SU-DHL-6 (cell line): ENCODE data around the gene SLC2A1.

Source experiments
- H2AFZ ChIP-seq: fragments of 200-600 bp; sonication (generic); 2 replicates; pipeline ENCODE4 v1.6.1; 2014; ENCODE audit warnings: low read depth, mild to moderate bottlenecking, moderate library complexity, mixed read lengths, antibody characterized with exemption, low read length; ENCODE audit not compliant: severe bottlenecking
- H3F3A ChIP-seq: fragments of 200-600 bp; shearing (Covaris generic); 2 replicates; pipeline ENCODE4 v1.6.0; 2016; ENCODE audit warnings: antibody characterized with exemption, mild to moderate bottlenecking; ENCODE audit not compliant: insufficient read depth
- H3K27ac ChIP-seq: fragments of 200-600 bp; sonication (generic); 2 replicates; pipeline ENCODE4 v1.5.1; 2016; ENCODE audit warnings: low read depth, mild to moderate bottlenecking, low read length, moderate library complexity, mixed read lengths
- H3K27me3 ChIP-seq: fragments of 200-600 bp; sonication (generic), shearing (Covaris generic); 2 replicates; pipeline ENCODE4 v1.6.0; 2014; ENCODE audit warnings: mild to moderate bottlenecking, low read length
- H3K36me3 ChIP-seq: fragments of 200-600 bp; sonication (generic); 2 replicates; pipeline ENCODE4 v1.6.1; 2014; ENCODE audit warnings: mild to moderate bottlenecking, low read length, mixed read lengths
- H3K4me2 ChIP-seq: fragments of 300-600, 200-600 bp; shearing (Covaris generic), sonication (generic); 2 replicates; pipeline ENCODE4 v1.6.0; 2014; ENCODE audit warnings: low read length, low read depth, mild to moderate bottlenecking; ENCODE audit not compliant: poor library complexity, severe bottlenecking
- H3K4me3 ChIP-seq: fragments of 200-600 bp; sonication (generic); 2 replicates; pipeline ENCODE4 v1.5.1; 2014; ENCODE audit warnings: antibody characterized with exemption, low read length, mild to moderate bottlenecking, mixed read lengths; ENCODE audit not compliant: insufficient read depth, poor library complexity, severe bottlenecking
- H3K79me2 ChIP-seq: fragments of 200-600 bp; sonication (generic); 2 replicates; pipeline ENCODE4 v1.6.1; 2014; ENCODE audit warnings: mild to moderate bottlenecking, low read length, moderate library complexity; ENCODE audit not compliant: insufficient read depth
- H3K9ac ChIP-seq: fragments of 200-600 bp; sonication (generic); 2 replicates; pipeline ENCODE4 v1.7.0; 2014; ENCODE audit warnings: mild to moderate bottlenecking, low read length
- H3K9me2 ChIP-seq: fragments of 200-600 bp; sonication (generic); replicated peaks from 2 replicates; pipeline ENCODE4 v1.6.1; 2014; ENCODE audit warnings: low read length; ENCODE audit not compliant: insufficient read depth
- H3K9me3 ChIP-seq: fragments of 200-600 bp; sonication (generic); 2 replicates; pipeline ENCODE4 v1.6.1; 2014; ENCODE audit warnings: low read length, mixed read lengths; ENCODE audit not compliant: insufficient read depth
- H4K20me1 ChIP-seq: fragments of 200-600 bp; sonication (generic); 2 replicates; pipeline ENCODE4 v1.6.1; 2014; ENCODE audit warnings: low read depth, mild to moderate bottlenecking, antibody characterized with exemption, low read length, moderate library complexity, mixed read lengths
- CTCF ChIP-seq: fragments of 200-600 bp; sonication (generic); IDR thresholded peaks from one replicate; pipeline ENCODE4 v1.5.1; 2017; ENCODE audit warnings: antibody characterized with exemption, mild to moderate bottlenecking, low read length, moderate library complexity; ENCODE audit not compliant: insufficient read depth, poor library complexity, severe bottlenecking
- EZH2phosphoT487 ChIP-seq: fragments of 200-600 bp; sonication (generic), shearing (Covaris generic); conservative IDR thresholded peaks from 2 replicates; pipeline ENCODE4 v1.6.1; 2018; ENCODE audit warnings: mild to moderate bottlenecking, antibody characterized with exemption, low read length, moderate library complexity, mixed read lengths

Gene SLC2A1

GRCh38 chr1:42947117-42947516, 11.6 kb downstream of the SLC2A1 start:
- H3K4me2 ChIP-seq = no peak overlapping the region
- H3K79me2 ChIP-seq = peaks cover 89% of the 10 kb centered on the region
- no peak overlapping the region for H2AFZ ChIP-seq
- 0 out of 2 replicates have a peak, but pooled peaks cover 11% of the 10 kb centered on the region for H3K36me3 ChIP-seq
- H3K9me2 ChIP-seq = no peaks in the 10 kb centered on the region
- TF ChIP-seq EZH2phosphoT487 (no peak), CTCF (no peak)
- no peak overlapping the region for H3K4me3 ChIP-seq
- peaks cover 13% of the 10 kb centered on the region; the same call in 1 of the 2 replicates for H4K20me1 ChIP-seq
- H3K9me3 ChIP-seq = no peaks in the 10 kb centered on the region
- no peak overlapping the region for H3K9ac ChIP-seq
- H3K27ac ChIP-seq = no peak overlapping the region
- no peaks in the 10 kb centered on the region for H3K27me3 ChIP-seq
- 0 out of 2 replicates have a peak, but pooled peaks cover 6% of the 10 kb centered on the region for H3F3A ChIP-seq

DNA sequence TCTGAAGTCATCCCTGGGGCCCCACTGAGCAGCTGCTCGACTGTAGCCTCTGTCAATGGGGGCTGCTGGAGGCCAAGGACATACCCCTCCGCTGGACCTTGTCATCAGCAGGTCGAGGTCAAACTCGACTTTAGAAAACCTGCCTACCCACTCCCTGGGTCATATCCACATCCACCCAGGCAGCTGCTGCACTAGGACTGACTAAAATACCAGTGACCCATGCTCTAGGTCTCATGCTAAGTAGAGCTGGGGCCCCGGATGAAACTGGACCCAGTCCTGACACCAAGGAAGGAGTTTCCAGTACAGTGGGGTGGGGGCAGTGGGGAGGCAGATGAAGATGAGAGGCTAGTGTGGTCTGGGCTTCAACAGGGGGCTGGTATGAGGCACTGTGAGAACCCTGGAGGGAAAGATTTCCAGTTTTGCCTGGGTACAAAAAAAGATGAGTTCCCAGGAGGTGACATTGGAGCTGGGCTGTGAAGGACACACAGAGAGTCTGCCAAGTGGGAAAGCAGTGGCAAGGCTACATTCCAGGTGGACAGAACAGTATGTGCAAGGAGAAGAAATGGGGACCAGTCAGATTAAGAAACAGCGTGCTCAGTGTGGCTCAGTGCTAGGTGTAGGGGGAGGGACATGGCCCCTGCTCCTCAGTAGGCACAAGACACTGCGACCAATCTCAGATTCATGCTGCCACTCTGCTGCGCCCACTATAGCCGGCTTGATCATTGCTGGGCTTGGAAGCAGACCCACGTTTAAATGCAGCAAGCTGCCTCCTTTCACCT, 12.4 kb downstream of the SLC2A1 start:
- 0 out of 2 replicates have a peak, but pooled peaks cover 7% of the 10 kb centered on the region for H3K36me3 ChIP-seq
- H2AFZ ChIP-seq = no peak overlapping the region
- no peak overlapping the region for H3K4me3 ChIP-seq
- peak overlapping the region; percentile 18 for H3K4me2 ChIP-seq
- H3K27me3 ChIP-seq = no peaks in the 10 kb centered on the region
- peak overlapping the region; percentile 13; the same call in 1 of the 2 replicates for H3K9ac ChIP-seq
- 0 out of 2 replicates have a peak, but pooled peaks cover 5% of the 10 kb centered on the region for H4K20me1 ChIP-seq
- peaks cover 81% of the 10 kb centered on the region for H3K79me2 ChIP-seq
- no peaks in the 10 kb centered on the region for H3K9me2 ChIP-seq
- no peak for TF ChIP-seq CTCF
- no peak for TF ChIP-seq EZH2phosphoT487
- H3K27ac ChIP-seq = peak overlapping the region; percentile 14; the same call in 1 of the 2 replicates
- H3K9me3 ChIP-seq = no peaks in the 10 kb centered on the region
- 0 out of 2 replicates have a peak, but pooled peaks cover 6% of the 10 kb centered on the region for H3F3A ChIP-seq

DNA sequence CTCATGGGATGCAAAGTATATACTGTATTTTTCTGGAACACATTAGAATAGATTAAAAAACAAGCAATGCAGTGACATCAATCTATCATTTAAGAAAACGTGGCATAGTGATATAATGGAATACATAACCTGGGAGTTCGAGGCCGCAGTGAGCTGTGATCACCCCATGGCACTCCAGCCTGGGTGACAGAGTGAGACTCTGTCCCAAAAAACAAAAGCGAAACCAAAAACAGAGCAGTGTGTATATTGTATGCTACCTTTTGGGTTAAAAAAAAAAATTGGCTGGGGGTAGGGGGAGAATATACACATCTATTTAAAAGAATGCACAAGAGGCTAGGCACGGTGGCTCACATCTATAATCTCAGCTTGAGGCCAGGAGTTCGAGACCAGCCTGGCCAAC, 13.5 kb downstream of the SLC2A1 start:
- peak overlapping the region; percentile 56; the same call in 1 of the 2 replicates for H3K27ac ChIP-seq
- H4K20me1 ChIP-seq = no peaks in the 10 kb centered on the region
- no peaks in the 10 kb centered on the region for H3K27me3 ChIP-seq
- no peak for TF ChIP-seq EZH2phosphoT487
- TF ChIP-seq CTCF = no peak
- H3K4me2 ChIP-seq = peak overlapping the region; percentile 32
- no peak overlapping the region for H2AFZ ChIP-seq
- 0 out of 2 replicates have a peak, but pooled peaks cover 3% of the 10 kb centered on the region for H3K36me3 ChIP-seq
- no peaks in the 10 kb centered on the region for H3K9me2 ChIP-seq
- H3K79me2 ChIP-seq = peaks cover 70% of the 10 kb centered on the region
- no peak overlapping the region for H3K4me3 ChIP-seq
- no peaks in the 10 kb centered on the region for H3K9me3 ChIP-seq
- H3F3A ChIP-seq = 0 out of 2 replicates have a peak, but pooled peaks cover 6% of the 10 kb centered on the region
- H3K9ac ChIP-seq = peak overlapping the region; percentile 19; the same call in 1 of the 2 replicates
